PC-3 (cell line): Measurements from ENCODE around the gene MDH2.
"Not testable (repeated sequence)": the region's sequence is repeated elsewhere in the genome, so short reads cannot be mapped to it uniquely, and the experiment has no call there.

ENCODE experiments used
- CTCF ChIP-seq: fragments of 300-600 bp; sonication (generic); conservative IDR thresholded peaks from 2 replicates; pipeline ENCODE4 v1.5.1; 2017; ENCODE audit warnings: antibody characterized with exemption, low read depth, mild to moderate bottlenecking, low read length
- EZH2 ChIP-seq: fragments of 300-600 bp; sonication (generic); IDR thresholded peaks from one replicate; pipeline ENCODE4 v1.6.1; 2017; ENCODE audit warnings: antibody characterized with exemption, mild to moderate bottlenecking, low read length; ENCODE audit not compliant: unreplicated experiment
- EZH2phosphoT487 ChIP-seq: fragments of 300-600 bp; sonication (generic); IDR thresholded peaks from 2 replicates; pipeline ENCODE4 v1.6.1; 2018; ENCODE audit warnings: mild to moderate bottlenecking, antibody characterized with exemption, low read length, borderline replicate concordance

DNA sequence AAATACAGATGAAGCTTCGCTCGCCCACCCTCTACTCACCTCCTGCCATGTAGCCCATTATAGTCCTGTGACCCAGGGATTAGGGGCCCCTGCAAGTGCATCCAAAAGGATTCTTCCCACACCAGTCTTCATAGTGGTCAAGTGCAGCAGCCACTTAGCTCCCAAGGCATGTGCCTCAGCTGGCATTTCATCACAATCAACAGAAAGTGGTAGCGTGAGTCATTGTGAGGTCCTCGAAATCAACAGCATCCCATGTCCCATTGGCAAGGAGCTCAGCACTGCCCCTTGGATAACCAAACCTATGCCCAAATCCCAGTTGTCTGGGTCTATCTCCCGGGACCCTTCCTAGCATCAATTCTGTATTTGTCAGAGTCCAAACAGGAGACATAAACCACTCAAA, 45.6 kb downstream of the MDH2 start:
- not testable (repeated sequence) for TF ChIP-seq CTCF, EZH2phosphoT487, EZH2
